GM18858 (cell line): ENCODE data around the gene CLEC16A.

Source experiments
- ATAC-seq: cut with Tn5 transposase; IDR thresholded peaks from one replicate; pipeline ENCODE4 v1.9.1; 2021; ENCODE audit not compliant: unreplicated experiment

The CLEC16A gene

DNA sequence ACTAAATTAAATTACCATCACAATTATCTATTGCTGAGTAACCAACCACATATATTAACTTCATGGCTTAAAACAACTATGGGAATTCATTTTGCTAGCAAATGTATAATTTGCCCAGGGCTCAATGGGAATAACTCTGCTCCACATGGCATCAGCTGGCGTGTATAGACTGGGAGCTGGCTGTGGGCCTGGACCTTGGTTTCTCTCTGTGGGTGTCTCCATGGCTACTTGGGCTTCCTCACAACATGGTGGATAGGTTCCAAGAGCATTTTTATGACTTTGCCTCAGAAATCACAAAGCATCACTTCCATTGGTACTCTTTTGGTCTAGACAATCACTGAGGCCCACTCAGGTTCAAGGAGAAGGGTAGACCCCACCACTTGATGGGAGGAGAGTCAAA is 166.8 kb downstream of the CLEC16A start:
- ATAC-seq, result no peak

DNA sequence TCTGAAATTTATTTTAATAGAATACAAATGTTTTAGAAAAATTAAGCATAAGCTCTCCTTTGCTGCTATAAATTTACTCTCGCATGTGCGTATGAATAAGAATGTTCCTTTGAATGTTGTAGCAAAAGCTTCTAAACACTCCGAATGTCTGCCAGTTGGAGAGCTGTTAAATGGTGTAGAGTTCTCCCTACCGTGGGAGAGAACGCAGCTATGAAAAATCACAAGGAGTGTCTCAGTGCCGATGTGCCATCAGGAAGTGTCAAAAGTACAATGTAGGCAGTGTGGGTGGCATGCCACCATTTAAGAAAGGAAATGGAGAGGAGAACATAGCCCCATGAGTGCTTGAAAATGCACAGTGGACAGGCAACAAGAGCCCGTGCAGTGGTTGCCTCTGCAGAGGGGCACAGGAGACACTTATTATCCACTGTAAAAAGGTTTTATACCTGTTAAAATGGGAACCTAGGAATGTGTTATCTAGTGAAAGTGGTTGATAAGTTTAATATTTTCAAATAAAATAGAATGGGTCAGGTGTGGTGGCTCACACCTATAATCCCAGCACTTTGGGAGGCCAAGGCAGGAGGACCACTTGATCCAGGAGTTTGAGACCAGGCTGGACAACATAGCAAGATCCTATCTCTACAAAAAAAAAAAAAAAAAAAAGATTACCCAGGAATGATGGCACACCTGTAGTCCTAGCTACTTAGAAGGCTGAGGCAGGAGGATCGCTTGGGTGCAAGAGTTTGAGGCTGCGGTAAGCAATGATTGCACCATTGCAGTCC is 167.7 kb downstream of the CLEC16A start:
- ATAC-seq, result no peak

DNA sequence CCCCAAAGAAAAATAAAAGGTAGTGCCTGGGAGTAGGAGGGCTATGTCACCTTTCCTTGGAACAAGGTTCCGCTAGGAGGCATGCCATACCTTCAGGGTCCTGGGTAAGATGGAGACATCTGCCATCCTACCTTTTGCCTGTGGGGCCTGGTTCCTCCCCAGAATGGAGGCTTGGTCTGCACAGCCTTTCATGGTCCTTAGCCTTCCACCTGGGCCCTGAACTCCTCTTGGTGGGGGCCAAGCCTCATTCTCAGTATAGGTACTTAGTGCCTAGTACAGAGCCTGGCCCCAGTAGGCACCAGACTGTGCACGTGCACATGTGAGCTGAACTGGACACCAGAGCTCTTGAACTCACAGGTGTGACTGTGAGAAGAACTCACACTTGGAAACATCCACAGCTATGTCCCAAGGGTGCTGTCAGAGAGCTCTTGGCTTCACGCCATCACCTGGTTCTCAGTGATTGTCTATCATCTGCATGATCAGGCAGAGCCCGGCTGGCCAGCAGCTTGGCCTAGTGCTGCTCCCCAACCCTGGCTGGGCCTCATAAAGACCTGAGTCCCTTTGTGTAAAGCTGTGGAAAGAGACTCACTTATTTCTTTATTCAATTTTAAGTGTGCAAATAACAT is 168.5 kb downstream of the CLEC16A start:
- ATAC-seq, result no peak

DNA sequence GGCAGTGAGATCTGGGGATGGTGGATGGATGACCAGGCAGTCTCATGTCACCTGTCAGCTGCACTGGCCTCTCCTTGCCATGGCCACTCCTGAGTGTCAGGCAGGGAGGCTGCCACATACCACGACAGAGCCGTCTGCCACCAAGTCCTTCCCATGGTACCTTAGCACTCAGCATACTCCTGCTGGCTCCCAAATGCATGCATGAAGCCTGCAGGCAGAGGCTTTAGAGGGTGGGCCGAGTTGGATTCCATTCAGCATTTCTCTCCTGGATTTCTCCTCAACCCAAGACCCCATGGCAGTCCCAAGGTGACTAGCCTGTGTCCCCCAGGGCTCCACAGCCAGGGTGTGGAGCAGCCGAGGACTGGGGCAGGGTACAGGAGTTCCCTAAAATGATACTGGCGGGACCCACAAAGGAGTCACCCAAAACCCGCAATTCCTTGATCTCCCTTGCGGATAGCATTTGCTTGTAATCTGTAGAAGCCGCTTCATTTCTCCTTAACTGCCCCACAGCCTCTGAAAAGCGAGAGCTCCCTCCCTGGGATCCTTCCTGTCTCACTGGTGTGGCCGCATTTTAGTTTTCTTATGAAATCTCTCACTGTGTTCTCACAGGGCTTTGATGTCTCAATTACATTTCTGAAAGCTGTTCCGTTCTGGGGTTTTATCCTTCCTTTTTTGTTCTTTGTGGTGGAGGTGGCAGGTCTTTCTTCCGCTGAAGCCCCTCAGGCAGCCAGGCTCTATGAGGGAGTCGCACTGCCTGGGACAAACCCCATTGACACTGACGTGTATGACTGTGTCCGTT is 170.2 kb downstream of the CLEC16A start:
- ATAC-seq, result no peak

DNA sequence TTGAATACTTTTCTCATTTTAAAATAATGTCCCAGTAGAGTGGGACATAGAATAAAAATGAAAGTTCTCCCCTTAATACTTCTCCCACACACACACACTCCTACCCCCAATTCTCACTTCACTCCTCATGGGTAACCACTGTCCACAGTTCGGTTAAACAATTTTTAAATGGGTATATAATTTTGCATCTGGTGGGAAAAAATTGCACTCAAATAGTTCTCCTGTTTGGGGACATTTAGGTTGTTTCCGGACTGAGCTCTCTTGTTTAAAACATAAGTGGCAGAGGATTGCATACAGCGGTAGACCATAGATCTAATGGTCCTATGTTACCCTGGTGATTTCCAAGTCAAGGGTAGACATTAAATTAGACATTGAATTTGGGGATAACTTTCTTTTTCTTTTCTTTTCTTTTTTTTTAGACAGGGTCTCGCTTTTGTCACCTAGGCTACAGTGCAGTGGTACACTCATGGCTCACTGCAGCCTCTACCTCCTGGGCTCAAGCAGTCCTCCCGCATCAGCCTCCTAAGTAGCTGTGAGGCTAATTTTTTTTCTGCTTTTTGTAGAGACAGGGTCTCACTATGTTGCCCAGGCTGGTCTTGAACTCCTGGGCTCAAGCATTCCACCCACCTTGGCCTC is 173.3 kb downstream of the CLEC16A start:
- peak; percentile 73 for ATAC-seq

DNA sequence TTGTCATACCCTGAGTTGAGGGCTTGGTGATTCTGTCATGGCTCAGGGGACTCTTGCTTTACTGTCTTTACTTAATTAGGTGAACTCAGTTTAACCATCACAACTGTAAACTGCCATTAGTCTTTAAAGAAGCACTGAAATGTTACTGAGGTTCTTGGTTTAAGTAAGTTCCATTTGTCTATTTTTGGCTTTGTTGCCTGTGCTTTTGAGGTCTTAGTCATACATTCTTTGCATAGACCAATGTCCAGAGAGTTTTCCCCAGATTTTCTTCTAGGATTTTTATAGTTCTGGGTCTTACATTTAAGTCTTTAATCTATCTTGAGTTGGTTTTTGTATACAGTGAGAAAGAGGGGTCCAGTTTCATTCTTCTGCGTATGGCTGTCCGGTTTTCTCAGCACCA is 174.1 kb downstream of the CLEC16A start:
- no peak for ATAC-seq

DNA sequence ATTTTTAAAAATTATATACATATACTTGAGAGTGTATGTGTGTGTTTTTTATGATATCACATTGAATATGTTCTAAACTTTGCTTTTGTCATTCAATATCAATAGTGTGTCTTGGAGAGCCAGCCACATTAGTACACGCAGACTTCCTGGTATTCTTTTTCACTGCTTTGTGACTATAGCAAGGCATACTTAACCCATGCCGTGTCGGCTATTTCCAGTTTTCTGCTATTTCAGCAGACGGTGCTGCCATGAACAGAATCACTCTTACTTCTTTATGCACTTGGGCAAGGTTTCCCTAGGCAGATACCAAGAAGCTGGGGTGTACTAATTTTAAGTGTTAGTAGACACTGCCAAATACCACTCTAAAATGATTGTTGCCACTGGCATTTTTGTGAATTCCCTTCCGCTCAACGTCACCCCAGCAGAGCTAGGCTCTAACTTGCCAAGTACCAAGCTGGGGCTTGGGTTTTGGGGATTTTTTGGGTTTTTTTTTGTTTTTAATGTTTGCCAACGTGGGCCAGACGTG is 176.8 kb downstream of the CLEC16A start:
- ATAC-seq, result no peak

DNA sequence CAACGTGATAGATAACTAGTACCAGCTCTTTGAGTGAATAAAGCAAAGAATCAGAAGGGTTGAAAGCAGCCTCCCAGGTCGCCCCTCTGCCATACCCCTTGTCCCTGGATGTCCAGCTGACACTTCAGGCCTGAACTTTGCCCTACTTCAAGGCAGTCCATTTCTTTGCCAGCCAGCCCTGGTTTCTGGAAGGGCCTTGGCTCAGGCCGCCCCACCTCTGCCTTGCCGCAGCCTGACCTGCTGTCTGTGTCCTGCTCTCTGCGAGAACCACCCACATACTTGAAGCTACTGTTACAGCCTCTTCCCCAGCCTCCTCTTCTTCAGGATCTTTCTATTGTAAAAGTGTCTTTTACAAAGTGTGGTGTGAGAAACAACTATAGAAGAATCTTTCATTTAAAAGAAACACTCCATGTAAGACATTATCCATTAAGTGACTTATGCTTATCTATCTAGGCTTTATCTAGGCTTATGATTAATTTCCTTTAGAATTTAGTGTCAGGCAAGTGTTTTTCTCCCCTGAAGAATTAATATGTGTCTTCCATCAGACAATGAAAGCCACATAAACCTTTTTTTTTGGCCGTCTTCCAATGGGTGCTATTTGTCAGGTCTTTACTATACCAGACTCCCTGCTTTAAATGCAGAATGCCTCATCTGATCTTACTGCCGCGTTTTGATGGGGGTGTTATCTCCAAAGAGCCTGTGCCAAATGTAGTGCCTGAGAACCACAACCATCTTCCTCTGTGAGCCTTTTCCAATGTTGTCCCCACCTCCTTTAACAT is 177.7 kb downstream of the CLEC16A start:
- ATAC-seq, result no peak

DNA sequence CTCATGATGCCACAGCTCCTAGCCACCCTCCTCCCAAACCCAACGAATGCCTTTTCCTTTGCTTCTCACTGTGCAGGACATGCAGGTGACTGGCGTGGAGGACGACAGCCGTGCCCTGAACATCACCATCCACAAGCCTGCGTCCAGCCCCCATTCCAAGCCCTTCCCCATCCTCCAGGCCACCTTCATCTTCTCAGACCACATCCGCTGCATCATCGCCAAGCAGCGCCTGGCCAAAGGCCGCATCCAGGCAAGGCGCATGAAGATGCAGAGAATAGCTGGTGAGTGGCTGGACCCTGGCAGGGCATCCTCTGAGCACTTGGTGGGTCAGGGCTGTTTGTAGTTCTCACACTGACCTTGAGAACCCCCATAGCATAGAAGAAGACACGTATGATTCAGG is 179.3 kb downstream of the CLEC16A start:
- no peak for ATAC-seq

DNA sequence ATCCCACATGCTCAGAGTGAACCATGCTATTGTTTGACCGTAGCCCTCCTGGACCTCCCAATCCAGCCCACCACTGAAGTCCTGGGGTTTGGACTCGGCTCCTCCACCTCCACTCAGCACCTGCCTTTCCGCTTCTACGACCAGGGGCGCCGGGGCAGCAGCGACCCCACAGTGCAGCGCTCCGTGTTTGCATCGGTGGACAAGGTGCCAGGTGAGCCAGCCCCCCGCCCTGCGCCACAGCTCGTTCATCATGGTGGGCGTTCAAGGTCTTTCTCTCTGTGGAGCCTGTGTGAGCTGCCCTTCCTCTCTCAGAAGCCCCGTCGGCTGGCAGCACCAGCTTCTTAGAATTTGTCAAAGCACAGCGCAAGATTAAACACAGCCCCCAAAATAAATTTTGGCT is 181.6 kb downstream of the CLEC16A start:
- ATAC-seq, result no peak

DNA sequence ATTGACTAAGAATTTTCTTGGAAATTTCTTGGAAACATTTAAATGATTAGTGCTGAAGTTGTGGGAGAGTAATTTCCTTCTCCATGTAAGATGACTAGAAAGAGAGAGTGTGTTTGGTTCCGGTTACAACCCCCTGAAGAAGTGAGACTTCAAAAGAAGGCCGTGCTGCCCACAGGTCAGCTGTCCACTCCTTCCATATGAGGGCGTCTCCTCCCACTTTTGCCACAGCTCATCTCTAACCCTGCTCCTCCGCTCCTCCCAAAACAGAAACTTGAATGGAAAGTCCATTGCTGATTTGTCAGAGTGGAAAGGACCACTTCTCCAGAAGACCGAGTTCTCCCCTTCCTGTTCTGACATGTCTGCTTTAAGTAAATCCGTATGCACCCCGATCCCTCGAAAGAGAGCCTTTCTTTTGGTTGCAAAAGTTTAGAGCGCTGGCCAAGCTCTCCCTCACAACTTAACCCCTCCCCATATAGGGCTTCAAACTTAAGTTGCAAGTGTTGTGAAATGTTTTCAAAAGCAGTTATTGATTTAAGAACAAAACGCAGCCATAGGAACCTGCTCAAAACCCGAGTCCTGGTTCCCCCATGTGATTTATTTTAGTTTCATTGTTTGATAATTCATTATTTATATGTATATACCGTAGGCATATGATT is 182.2 kb downstream of the CLEC16A start:
- ATAC-seq, result no peak

DNA sequence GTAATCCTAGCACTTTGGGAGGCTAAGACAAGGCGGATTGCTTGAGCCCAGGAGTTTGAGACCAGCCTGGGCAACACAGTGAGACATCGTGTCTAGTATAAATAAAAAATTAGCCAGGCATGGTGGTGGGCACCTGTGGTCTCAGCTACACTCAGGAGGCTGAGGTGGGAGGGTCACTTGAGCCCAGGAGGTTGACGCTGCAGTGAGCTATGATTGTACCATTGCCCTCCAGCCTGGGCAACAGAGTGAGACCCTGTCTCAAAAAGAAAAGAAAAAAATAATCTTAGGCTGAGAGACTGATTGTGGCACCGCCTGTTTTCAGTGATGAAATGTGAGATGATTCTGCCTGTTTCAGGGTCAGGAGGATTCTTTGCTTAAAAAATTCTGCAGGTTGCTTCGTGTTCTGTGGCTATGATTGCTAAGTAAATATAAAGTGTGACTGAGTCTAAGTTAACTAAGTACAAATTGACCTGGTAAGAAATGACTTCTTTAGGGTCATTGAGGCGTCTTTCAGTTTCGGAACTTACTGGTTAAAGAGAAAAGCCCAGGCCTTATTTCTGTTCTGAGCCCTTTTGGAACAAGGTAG is 183.3 kb downstream of the CLEC16A start:
- ATAC-seq, result no peak

DNA sequence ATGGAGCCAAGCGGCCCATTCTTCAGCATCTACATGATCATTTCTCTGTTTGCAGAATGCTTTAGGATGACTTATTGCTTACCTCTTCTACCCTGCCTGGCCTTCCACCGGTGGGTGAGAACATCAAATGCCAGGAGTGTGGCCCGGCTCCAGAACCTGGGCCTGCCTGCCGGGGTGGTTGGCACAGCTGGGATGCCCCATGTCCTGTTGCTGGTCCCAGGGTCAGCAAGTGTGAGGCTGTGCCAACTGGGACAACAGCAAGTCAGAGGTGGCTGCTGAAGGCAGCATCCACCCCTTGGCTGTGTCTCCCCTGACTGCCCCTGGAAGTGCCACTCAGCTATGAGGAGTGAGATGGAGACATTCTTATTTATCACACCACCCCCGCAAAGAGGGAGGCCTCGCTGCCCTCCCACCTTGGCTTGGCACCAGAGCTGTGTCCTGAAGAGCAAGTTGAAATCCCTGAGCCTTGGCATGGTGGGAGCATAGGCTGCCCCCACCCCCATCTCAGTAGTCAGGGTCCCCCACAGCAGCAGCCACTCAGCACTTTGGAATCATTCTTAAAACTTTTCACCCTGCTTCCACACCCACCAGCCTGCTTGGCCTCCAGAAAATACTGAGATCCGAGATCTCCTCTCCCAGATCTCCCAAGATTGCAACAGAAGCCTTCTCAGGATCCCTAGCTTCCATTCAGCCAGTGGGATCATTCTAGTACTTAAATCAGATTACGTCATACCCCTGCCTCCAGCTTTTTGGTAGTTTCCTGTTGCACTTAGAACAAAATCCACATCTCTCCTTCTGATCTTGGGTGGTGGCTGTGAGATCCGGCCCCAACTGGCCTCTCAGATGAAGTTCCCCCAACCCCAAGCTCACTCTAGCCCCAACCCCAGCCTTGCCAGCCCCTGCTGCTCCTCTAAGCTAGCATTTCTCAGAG is 184.1 kb downstream of the CLEC16A start:
- ATAC-seq, result no peak

DNA sequence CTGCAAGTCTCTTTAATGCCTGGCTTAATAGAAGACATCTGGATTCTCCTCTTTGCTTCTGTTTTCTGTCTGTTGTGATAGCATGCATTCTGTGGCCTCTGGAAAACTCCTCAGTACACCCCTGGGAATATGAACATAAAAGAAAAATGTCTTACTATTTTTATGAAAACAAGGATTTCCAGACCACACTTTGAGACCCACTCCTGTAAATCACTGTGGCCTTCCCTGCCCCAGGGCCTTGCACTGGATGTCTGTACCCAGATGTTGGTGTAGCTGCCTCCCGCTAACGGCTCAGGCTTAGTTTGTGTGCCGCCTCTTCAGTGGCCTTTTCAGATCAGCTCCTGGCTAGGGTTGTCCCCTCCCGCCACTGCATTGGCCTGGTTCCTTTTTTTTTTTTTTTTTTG is 185.0 kb downstream of the CLEC16A start:
- no peak for ATAC-seq

DNA sequence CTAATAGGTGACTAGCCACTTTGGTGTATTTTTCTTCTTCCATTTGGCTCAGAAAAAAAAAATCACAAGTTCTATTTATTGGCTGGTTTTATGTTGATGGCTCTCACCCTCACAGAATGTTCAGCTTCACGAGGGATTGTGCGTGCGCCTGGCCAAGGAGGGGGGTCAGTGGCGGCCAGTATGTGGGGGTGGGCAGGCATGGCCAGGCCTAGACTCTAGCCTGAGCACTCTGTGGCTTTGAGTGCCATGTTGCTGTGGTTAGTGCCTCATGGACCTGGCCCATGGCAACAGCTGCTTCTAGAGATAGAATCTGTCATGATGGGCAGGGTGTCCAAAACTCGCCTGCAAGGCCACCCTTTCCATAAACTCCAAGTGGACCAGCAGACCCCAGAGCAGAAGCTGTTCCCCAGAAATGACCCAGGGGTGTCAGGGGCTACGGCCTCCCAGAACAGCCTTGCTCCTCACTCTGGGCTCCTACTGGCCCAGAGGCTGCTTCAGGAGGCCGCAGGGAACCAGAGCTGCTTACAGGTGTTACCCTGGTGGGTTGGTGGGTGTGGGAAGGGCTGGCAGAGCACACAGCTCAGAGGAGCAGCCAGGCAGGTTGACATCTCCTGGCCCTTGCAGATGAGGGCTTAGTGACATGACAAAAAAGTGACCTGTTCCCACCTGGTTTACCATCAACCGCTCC is 186.8 kb downstream of the CLEC16A start:
- no peak for ATAC-seq

DNA sequence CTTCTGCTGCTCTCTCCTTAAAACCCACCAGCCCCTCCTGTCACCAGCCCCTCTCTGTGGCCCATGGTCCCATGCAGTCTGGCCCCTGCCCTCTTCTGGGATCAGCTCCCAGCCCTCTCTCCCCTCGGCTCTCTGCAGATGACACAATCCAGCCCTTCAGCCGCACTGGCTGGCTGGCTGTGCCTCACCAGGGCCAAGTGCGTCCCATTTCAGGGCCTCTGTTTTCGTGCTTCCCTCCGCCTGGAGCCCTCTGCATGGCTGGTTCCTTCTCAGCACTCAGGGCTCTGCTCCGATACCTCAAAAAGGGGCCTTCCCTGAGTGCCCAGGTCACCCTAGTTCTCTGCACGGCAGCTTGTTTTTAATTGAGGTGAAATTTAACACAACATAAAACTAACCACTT is 187.3 kb downstream of the CLEC16A start:
- no peak for ATAC-seq

DNA sequence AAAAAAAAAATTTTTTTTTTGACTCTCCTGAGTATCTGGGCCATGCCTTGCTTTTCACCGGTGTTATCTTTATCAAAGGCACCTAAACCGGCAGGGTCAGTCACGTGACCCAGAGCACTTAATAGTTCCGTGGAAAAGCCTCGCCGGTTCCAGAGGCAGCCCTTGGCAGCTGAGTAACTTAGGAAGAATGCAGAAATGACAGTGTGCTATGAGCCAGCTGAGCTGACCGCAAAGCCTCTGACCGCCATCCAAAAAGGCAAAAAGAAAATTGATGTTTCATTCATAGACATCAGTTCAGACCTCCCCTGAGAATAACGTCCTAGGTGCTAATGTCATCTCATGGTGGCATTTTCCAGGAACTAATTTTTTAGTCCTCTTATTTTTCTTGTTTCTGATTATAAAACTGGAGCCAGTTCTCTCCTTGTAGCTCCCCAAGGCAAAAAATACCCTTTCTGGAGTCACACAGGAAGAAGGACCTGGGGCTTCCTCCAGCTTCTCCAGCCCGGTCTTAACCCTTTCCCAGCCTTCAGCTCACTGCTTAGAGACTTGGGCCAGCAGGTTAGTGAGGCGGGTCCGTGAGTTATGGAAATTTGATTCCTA is 189.1 kb downstream of the CLEC16A start:
- no peak for ATAC-seq
